GM18951 (cell line): ENCODE measurements around the gene MYH10.

Source experiments
- POLR2A ChIP-seq: IDR thresholded peaks from 4 replicates; pipeline ENCODE4 v1.6.1; 2011; ENCODE audit warnings: mild to moderate bottlenecking; ENCODE audit not compliant: insufficient read length, insufficient read depth; ENCODE audit errors: extremely low read depth
- in situ Hi-C: fragments of 300-500 bp; cut with MboI; formaldehyde crosslinking; loops from one replicate; pipeline ENCODE4 v1.12.0; 2022; ENCODE audit warnings: low sequenced_read_pairs, mixed read lengths, inconsistent platforms; ENCODE audit not compliant: unreplicated experiment

Gene MYH10

DNA sequence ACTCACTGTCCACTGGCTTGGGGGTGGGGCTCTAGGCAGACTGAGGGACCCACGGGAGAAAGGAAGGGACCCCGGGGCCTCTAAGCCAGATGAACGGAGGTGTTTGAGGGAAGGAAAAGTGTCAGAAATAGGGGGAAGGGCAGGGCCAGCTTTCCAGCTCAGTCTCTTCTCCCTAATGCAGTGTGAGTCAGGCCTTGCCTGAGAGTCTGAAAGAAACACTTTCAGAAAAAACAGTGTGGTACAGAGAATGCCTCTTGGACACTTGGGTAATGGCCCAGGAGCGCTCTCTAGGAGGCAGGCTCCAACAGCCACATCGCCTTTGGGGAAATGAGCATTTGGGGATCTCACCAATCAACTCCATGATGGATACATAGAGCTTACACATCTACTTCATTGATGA lies 148.0 kb downstream of the MYH10 start:
- in situ Hi-C loops, result no loop called here
- TF ChIP-seq POLR2A, result no peak

DNA sequence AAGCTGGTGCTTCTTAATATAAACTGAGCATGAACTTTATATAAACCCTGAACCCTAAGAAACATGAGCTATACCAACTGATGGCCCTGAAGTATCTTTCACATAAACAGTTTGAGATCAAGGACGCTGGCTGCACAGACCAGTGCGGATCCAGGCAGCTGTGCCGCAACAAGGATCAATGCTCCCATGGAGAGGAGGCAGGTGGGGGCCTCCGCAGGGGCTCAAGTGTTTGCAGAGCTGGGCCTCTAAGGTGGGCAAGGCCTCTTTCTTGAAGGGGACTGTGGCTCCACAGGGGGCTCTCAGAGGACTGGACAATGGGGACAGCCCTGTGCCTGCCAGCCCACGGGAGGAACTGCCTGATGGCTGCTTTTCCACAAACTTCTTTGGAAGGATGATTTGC lies 148.8 kb downstream of the MYH10 start:
- in situ Hi-C loops, result no loop called here
- no peak for TF ChIP-seq POLR2A

DNA sequence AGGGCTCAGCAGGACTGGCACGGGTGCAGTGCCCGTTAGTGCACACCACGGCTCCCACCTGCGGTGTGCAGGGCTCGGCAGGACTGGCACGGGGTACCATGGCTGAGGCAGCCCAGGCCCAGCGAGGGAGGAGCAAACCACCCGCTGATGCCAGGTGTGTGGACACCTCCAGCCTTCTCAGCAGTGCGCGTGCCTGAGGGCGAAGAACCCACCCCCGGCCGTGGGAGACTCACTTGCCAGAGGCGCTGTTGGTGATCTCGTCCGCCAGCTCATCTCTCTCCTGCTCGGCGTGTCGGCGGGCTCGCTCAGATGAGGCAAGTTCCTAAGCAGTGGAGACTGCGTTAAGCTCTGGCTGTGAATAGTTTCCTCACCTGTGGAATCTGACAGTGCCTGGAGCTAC lies 149.4 kb downstream of the MYH10 start:
- in situ Hi-C loops, result no loop called here
- no peak for TF ChIP-seq POLR2A

DNA sequence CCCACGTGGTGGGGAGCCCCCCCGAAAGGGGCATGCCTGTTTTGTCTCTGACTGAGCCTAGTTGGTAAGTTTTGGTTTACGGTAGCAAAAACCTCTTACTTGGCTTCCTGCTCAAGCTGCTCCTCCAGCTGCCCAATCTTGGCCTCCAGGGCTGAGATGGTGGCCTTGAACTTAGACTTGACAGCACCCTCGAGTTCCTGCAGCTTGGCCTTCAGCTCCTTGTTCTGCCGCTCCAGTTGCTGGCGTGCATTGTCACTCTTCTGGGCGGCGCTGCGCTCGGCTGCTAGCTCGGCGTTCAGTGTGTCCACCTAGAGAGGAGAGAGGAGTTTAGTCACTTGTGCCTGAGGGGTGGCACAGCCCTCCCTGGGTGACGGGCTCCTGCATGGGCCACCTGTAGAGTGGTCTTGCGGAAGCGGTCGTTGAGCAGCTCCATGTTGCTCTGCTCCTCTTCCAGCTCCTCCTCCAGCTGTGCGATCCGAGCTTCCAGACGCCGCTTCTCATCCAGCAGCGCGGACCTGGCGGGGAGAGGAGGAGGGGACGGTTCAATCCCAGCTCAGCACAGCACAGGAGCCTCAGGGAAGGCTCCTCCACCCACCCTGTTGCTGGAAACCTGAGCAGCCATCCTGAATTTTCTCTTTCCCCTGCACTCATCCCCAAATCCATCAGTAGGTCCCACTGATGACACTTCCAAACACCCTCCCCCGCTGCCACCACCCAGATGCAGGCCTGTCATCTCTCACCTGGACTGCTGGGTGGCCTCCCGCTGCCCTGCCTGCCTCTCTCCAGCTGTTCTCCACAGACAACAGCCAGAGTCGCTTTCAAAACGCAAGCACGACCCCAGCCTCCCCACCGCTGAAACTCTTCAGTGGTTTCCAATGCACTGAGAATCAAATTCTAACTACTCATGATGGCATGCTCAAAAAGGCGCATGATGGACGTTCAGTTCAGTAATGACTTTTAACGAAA lies 150.2 kb downstream of the MYH10 start:
- no peak for TF ChIP-seq POLR2A
- in situ Hi-C loops, result no loop called here

DNA sequence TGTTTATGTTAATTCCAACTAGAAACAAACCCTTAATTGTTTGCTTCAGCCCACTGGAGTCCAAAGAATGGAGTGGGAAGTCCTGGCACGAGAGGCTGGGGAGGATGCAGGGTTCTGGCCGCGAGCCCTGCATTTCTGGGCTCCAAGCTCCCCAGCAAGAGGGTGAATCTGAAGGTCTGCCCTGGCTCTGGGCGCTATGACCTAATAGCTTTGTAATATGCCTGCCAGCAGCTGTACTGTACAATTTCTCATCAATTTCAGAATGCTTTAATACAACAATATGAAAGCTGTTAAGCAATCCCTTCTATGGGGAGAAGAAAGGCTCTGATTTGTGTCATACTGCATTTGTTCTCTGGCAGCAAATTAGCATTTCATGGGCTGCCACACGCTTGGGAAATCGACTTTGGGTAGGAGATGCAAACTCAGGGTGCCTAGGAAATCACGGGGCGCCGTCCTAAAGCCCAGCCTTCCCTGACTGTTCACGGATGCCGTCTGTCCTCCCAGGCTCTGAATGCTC lies 151.0 kb downstream of the MYH10 start:
- in situ Hi-C loops, result no loop called here
- no peak for TF ChIP-seq POLR2A

DNA sequence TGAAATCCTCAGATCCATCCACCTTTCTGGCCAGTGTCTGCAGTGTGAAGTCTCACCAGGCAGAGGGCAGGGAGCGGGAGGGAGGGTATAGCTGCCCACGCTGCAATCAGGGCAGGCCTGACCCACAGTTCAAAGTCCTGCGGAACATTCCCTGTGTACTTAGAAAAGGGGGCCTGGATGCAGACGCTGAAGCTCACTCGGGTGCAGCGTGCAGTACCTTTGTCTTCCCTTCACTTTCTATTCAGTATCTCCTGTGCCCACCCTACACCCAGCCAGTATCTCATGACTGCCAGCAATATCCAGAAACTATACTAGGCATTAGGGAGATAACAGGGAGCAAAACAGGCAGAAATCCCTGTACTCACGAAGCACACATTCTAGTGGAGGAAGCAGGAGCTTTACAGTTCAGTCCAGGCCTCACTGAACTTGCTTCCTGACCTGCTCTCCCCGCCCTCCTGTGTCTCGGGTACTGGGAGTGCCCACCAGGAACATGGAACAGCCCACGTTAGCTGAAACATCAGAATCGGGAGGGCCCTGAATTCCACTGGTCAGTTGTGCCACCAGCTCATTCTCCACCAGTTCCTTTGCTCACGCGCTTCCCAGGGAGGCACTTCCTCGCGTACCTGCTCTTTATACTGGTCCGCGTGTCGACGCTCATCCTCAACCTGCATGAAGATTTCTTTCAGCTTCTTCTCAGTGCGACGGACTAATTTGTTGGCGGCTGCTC lies 152.6 kb downstream of the MYH10 start:
- TF ChIP-seq POLR2A, result no peak
- in situ Hi-C loops, result no loop called here

DNA sequence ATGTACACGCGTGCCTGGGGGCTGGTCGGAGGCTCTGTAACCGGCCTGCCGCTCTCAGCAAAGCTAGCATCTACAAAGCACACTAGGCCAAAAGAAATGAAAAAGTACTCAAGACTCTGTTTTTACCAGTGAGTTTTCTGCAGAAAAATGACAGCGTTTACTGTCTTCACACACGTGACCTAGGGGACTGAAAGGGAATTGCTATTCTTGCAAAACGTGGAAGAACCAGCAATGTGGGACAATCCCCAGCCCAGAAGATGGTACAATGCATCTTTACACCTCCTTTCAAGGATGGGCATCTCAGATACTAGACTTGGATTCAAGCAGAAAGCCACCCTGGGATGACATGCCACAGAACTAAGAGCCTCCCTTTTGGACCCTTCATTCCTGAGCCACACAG lies 153.4 kb downstream of the MYH10 start:
- TF ChIP-seq POLR2A, result no peak
- in situ Hi-C loops, result no loop called here

DNA sequence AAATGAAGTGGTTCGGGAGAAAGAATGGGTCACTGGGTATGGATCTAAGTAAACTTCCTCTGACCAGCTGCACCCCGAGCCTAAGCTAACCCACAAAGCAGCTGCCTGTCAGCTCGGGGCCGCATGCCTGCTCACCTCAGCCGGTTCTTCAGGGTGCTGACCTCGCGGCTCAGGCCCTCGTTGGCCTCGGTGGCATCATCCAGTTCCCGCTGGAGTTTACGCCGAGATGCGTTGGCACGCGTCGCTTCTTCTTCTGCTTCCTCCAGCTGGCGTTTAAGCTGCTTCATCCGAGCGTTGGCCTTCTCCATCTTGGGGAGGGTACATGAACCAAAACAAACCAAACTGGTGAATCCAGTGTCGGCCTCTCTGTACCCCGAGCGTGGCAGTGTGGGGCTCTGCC lies 153.8 kb downstream of the MYH10 start:
- in situ Hi-C loops, result no loop called here
- TF ChIP-seq POLR2A, result no peak

DNA sequence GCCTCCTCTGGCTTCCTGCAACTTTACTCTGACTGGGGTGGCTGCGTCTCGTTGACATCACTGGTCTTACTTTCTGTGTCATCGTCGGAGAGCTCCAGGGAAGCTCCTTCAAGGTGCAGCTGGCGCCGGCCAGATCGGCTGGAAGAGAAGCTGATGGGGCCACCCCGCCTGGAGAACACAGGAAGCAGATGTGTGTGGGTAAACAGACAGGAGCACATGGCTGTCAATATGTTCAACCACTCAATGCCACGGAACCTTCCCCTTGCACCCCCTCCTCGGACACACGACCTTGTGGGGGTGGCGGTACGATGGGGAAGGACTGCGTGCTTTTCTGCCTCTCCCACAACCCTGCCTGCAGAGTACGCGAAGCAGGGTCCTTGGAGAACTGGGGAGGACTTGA lies 154.7 kb downstream of the MYH10 start:
- TF ChIP-seq POLR2A, result no peak
- in situ Hi-C loops, result no loop called here

DNA sequence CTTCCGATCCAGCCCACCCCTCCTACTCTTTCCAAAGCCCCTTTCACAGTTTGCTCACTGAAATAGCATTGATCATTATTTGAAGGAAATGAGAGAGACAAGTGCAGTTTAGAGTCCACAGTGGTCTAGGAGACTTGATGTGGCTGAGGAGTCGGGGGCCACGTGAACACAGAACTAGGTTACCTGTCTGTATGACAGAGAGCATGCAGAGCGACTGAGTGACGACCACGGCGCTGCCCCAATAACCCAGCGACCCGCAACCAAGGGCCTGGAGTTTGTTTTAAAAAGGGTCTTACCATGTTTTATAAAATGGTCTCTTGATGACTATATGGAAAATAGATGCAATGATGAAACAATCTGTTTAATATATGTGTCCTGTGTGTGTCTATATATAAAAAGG lies 155.3 kb downstream of the MYH10 start:
- in situ Hi-C loops, result no loop called here
- no peak for TF ChIP-seq POLR2A

DNA sequence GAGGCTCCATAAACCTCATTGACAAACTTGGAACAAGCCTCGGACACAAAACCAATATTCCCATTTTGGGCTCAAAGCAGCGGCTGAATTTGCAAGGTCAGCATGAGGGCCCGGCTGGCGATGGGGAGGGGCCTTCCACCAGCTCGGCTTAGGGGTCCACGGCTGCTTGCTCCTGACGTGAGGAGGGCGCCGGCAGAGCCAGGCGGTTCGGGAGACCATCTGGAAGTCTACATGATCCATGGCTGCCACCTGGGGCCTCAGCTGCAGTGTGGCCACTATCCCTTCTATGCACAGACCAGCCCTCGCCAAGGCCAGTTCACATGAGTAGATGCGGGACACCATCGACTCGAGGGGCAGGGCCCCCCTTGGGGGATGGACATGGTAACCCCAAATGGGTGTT lies 155.7 kb downstream of the MYH10 start:
- in situ Hi-C loops, result no loop called here
- no peak for TF ChIP-seq POLR2A

DNA sequence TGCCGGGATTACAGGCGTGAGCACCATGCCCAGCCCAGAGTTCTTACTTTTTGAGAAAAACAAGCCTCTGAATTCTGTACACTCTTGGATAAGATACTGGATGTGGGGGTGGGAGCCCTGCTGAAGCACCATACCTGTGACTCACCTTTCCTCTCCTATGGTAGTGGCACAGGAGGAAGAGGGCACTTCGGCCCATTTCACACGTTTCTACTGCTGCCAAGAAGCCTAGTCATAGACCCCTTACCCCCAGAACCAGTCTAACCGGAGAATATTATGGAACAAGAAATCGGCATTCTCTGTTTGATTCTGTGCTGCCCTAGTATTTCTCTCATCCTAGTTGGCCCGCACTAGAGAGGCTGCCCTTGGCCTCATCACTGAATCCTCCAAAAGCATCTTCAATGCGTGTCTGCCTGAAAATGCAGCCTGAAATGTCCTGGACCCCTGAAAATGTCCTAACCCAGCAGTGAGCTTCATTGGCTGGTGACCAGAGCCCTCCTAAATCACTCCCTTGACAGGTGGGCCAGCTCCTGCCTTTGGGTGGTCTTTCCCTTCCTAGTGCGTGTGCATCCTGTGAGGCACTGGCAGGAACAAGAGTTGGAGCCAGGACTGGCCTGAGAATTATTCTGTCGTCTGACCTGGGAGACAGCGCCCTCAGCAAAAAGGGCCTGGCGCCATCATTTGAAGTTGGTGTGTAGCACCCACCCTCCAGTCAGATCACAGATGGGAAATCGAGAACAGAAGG lies 156.9 kb downstream of the MYH10 start:
- no peak for TF ChIP-seq POLR2A
- in situ Hi-C loops, result no loop called here

DNA sequence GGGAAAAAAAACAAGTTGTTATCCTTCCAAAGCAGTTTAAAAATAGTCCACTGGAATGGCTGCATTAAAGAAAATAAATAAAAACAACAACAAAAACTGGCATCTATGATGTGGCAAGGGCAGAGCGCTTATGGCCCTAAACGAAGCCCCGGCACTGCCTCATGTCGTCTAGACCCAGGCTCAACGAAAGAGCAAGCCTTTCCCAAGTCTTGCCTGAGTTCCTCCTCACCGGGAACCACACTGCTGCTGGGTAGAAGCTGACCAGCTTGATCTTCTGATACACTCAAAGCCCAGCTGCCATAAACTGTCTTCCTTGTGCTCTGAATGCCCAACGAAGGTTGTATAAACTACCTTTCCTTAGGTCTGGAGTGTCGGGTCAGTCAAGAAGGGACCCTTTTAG lies 157.9 kb downstream of the MYH10 start:
- in situ Hi-C loops, result no loop called here
- TF ChIP-seq POLR2A, result no peak

DNA sequence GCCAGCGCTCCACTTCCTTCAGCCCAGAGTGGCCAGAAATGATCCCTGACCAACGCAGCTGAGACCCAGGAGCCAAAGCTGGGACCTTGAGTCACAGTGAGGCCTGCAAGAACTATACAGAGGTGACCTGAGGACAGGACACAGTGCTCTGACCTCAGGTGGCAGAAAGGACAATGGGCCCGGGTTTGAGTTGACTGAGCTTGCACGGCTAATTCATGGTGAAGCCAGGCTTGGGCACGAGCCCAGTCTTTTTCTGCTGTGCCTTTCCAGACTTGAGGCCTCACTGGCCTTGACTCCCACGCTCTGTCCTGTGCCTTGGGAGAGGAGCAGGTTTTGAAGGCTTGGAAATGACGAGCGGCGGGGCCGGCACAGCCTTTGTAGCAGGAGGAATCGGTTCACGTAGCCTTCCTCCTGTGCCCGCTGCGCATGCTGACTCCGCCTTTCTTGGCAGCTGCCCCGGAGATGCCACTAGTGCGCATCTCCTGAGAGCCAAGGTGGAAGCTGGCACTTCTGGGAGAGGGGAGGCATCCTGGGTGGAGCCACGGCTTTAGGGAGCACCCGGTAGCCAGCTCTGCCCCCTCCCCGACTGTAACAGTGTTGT lies 160.0 kb downstream of the MYH10 start:
- no peak for TF ChIP-seq POLR2A
- in situ Hi-C loops, result no loop called here
